Measurements from ENCODE around the gene LUZP1. TPM values are rescaled to one million over a fixed set of nuclear protein-coding genes. Genes with fewer than 3 reads are reported as not detected.
A peak's percentile ranks its signal among the peaks of the same experiment; 100 is the strongest.

Gene LUZP1
- total RNA-seq, 2 donors from 2014 or later: 31.9 to 35.4 TPM

DNA sequence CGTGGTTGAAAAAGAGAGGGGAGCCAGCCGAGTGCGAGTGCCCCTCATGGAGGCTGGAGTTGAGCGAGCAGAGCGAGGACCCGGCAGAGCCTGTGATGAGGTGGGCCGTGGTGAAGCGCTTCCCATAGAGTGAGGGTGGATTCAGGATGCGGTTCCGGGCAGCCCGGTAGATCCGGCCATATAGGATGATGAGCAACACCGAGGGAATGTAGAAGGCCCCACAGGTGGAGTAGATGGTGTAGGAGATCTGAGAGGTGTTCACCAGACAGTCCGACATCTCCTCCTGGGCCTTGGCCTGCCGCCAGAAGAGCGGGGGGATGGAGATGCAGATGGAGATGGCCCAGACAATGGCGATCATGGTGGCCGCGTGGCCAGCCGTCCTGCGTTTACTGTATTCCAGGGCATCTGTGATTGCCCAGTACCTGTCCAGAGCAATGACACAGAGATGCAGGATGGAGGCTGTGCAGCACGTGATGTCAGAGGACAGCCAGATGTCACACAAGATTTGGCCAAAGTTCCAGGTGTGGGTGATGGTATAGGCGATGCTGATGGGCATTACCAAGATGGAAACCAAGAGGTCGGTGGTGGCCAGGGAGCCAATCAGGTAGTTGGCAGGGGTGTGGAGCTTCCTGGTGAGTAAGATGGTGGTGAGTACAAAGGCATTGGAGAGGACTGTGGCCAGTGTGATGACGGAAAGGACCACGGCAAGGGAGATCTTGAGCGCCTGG, 24.9 kb upstream of the LUZP1 start:
- intact Hi-C loops (cut with DNase I): loop anchor here in 1 of 2 donors (5.0 kb wide), 1 partner anchor 1986 kb away; no protein-coding TSS in a partner anchor

DNA sequence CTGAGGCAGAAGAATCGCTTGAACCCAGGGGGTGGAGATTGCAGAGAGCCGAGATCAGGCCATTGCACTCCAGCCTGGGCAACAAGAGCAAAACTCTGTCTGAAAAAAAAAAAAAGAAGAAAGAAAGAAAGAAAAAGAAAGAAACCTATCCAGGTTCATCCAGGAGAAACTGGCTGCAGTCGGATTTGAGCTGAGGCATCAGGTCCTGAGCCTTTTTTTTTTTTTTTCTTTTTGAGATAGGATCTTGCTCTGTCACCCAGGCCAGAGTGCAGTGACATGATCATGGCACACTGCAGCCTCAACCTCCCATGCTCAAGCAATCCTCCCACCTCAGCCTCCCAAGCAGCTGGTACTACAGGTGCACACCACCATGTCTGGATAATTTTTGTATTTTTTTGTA, 22.5 kb upstream of the LUZP1 start:
- intact Hi-C loops (cut with DNase I): loop anchor here in 1 of 2 donors (5.0 kb wide), 1 partner anchor 1984 kb away; no protein-coding TSS in a partner anchor
- DNase-seq (ENCODE audit: low spot score): no peak

More for the DNA sequence above, 24.9 kb upstream of the LUZP1 start:
- DNase-seq (ENCODE audit: low spot score): no peak

DNA sequence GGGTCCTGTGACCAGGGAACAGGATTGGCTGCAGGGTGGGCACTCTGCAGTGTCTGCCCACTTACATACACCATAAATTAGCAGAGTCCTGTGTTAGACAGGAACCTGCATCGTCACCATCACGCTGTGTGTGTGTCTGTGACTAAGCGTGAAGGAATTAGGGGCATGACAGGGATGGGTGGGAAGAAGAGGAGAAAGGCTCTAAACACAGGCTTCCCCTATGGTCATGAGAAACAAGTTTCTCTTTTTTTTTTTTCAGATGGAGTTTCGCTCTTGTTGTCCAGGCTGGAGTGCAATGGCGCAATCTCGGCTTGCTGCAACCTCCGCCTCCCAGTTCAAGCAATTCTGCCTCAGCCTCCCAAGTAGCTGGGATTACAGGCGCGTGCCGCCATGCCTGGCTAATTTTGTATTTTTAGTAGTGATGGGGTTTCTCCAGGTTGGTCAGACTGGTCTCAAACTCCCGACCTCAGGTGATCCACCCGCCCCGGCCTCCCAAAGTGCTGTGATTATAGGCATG, 20.3 kb upstream of the LUZP1 start:
- DNase-seq (ENCODE audit: low spot score): peak; percentile 40
- intact Hi-C loops (cut with DNase I): loop anchor here (10.0 kb wide), 1 partner anchor 214 kb away; the partner anchor contains the start of gene LACTBL1 (in 2 of the 2)

DNA sequence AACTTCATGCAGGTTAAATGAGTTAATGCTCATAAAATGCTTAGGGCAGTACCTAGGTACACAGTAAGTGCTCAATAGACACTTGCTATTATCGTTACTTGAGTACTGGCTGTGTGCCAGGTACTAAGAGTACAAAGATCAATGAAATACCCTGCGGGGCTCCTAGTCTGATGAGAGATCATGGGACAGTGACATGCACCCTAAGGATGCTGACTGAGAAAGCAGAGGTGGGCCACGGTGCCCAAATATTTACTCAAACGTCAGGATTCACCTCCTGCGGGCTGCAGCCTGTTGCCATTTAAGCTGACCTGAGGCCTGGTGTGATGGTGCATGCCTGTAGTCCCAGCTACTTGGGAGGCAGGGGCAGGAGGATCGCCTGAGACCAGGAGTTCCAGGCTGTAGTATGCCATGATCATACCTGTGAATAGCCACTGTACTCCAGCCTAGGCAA, 19.8 kb upstream of the LUZP1 start:
- intact Hi-C loops (cut with DNase I): loop anchor here (10.0 kb wide), 1 partner anchor 214 kb away; the partner anchor contains the start of gene LACTBL1 (in 2 of the 2)
- no peak for DNase-seq (ENCODE audit: low spot score)

DNA sequence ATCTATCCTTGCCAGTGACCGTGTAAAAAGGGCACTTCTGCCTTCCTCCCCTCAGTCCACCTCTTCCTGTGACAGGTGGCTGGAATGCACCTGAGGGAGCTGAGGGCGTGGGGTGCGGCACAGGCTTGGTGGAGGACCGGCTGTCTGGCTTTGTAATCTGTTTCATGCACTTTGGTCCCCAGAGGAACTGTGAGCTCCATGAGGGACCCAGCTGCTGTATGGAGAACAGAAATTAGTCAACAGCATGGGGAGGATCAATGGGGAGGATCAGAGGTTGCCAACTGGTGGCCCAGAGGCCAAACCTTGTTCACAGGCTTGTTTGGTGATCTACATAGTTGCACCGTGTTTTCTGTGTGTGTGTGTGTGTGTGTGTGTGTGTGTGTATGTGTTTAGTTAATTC, 19.0 kb upstream of the LUZP1 start:
- intact Hi-C loops (cut with DNase I): loop anchor here (10.0 kb wide), 1 partner anchor 213 kb away; the partner anchor contains the start of gene LACTBL1 (in 2 of the 2)
- no peak for DNase-seq (ENCODE audit: low spot score)

DNA sequence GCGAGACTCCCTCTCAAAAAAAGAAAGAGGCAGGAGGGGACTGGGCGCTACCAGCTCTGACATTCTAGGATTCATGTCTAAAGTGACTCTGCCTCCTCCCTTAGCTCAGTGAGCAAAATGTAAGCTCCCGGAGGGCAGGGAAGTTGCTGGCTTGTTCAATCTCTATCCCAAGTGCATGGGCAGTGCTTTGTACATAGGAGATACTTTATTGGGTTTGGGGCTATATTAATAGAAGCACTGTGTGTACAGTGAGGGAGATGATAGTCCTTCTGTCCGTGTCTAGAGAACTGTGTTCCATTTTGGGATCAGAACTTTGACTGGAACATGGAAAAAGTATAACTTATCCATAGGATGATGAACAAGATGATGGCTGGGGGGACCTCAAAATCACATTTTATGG, 16.7 kb upstream of the LUZP1 start:
- intact Hi-C loops (cut with DNase I): loop anchor here (10.0 kb wide), 1 partner anchor 211 kb away; the partner anchor contains the start of gene LACTBL1 (in 2 of the 2)

DNA sequence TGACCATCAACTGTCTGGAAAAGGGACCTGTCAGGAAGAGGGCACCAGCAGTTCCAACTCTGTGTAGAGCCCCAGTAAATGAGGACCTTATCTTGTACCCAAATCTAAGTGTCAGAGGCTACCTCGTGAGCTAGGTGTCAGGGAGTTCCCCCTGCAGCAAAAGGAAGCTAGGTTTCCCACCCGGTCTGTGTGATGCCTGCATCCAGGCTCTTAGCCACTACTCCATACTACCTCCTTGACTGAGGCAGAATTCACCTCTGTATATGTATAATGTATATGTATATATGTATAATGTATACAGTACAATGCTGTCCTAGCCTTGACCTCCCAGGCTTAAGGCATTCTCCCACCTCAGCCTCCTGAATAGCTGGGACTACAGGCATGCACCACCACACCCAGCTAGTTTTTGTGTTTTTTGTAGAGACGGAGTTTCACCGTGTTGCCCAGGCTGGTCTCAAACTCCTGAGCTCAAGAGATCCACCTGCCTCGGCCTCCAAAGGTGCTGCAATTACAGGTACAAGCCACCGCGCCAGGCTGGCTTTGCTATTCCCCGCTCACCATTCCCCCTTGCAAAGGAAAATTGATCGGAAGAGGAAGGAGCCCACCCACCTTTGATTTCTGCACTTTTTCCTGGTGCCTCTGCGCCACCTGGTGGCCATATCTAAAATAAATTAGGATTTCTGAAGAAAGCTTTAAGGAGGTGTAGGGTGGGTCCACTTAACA, 15.7 kb upstream of the LUZP1 start:
- intact Hi-C loops (cut with DNase I): loop anchor here (5.0 to 10.0 kb wide), 2 partner anchors 82 to 210 kb away; partner anchors contain the start of gene LACTBL1 (in 2 of the 2)
- no peak for DNase-seq (ENCODE audit: low spot score)

More for the DNA sequence above, 16.7 kb upstream of the LUZP1 start:
- no peak for DNase-seq (ENCODE audit: low spot score)

DNA sequence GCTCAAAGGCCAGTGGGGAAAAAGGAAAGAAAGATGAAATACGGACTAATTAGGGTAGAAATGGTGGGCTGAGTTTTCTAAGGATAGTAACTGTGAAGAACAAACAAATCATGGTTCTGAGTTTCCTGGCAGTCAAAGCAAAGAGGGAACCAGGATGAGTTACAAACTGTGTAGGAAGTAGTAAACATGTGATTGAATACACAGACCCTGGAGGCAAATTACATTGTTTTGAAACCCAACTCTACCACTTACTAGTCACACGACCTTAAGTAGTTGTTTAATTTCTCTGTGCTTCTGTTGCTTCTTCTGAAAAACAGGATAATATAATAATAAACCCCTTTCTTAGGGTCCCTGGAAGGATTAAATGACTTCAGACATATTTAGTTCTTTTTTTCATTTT, 11.2 kb upstream of the LUZP1 start:
- intact Hi-C loops (cut with DNase I): loop anchor here (5.0 to 10.0 kb wide), 2 partner anchors 78 to 205 kb away; partner anchors contain the start of gene LACTBL1 (in 2 of the 2)
- no peak for DNase-seq (ENCODE audit: low spot score)

DNA sequence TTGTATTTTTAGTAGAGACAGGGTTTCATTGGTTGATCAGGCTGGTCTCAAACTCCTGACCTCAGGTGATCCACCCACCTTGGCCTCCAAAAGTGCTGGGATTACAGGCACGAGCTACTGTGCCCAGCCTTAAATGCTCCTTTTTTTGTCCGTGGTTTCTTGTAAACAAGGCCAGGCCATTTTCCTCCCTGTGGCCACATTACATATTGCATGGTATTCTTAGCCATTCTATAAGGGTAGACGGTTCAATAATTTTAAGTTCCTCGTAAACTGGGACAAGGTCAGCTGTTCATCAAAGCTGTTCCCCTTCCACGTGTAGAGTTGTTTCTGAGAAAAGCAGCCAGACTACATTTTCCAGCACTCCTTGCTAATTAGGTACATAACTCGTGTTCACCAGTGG, 10.3 kb upstream of the LUZP1 start:
- no peak for DNase-seq (ENCODE audit: low spot score)

DNA sequence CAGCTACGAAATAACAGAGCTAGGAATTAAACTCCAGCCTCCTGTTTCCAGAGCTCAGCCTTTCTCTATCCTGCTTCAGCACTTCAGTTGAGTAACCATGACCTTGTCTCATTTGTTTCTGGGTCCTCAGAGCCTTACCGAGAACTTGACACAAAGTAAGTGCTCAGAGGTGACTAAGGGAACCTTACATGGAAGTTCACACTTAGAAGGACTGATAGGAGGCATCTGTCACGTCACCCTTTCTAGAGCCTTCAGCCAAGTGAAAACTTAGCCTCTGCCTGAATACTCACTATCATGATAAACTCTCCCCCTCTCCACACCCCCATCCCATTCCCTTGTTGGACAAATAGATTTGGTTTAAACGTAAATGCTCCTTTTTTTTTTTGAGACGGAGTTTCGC, 9.8 kb upstream of the LUZP1 start:
- intact Hi-C loops (cut with DNase I): no loop called here

More for the DNA sequence above, 10.3 kb upstream of the LUZP1 start:
- intact Hi-C loops (cut with DNase I): no loop called here

DNA sequence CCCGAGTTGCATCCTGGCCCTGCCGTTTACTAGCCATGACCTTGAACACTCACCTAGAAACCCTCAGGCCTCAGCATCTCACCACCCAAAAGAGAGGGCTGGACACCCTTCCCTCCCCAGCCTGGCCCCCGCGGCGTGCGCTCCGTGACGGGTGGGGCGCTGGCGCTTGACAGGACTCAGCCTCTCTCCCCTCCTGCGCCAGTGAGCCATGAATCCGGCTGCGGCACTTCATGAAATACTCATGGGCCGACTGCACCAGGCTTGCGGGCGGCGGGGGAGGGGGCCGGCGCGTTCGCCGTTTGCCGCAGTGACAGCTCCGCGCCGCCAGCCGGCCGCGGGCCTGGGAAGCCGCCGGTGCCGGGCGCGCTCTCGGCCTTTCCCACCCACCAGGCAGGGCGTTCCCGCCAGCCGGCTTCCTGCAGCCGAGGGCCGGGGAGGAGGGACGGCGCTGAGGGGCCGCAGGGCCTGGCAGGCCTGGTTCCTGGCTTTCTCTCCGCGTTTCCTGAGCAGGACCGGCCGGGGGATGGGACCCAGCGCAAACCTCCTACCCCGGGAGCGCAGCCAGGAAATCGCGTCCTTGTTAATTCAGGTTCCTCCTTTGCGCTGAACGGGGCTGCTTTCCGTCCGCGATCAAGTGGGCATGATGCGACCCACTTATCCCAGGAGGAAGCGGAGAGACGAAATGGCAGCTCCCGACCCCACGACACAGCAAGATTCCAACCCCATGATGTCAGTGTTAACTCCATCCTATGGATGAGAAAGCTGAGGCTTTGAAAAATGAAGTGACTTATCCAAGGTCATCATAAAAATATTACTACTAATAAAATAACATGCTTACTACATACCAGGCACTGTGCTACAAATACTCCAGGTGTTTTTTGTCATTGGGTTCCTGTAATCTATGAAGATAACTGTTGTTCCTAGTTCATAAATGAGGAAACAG, 9.1 kb upstream of the LUZP1 start:
- DNase-seq (ENCODE audit: low spot score): peak; percentile 94
- intact Hi-C loops (cut with DNase I): no loop called here

More for the DNA sequence above, 9.8 kb upstream of the LUZP1 start:
- no peak for DNase-seq (ENCODE audit: low spot score)

DNA sequence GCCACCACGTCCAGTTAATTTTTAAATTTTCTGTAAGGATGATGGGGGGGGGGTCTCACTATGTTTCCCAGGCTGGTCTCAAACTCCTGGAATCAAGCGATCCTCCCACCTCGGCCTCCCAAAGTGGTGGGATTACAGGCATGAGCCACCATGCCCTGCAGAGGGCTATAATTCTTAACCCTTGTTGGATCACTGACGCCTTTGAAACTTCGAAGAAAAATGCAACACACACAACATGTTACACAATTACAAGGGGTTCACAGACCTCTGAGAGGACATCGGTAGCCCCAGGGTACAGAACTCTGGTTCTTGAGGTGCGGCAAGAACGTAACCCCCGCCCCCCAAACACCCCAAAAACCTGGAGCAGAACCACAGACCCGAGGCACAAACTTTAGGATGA, 8.4 kb upstream of the LUZP1 start:
- DNase-seq (ENCODE audit: low spot score): no peak
- intact Hi-C loops (cut with DNase I): no loop called here

DNA sequence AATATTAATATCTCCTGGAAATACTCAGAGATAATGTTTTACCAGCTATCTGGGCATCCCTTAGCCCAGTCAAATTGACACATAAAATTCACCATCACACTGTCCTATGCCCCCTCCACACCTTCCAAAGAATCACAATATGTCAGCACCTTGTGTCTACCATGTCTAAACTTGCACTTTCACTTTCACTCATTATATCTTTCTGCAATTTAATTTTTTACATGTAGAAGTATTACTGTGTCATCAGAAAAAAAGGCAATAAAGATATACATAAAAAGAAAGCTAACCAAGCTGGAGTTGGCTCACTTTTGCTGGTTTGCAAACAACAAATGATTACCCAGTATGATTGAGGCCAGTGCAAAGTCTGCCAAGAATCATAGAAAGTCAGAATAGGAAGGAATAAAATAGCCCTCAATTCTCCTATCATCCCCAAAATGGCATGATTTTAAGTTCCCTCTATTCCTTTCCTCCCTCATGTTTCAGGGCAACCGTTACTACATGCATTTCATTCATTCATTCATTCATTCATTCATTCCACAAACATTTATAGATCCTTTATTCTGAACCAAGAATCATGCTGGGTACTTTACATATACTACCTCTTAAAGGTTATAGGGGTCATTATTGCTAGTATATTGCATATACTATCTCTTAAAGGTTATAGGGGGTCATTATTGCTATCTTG, 5.9 kb upstream of the LUZP1 start:
- DNase-seq (ENCODE audit: low spot score): no peak
- intact Hi-C loops (cut with DNase I): no loop called here

DNA sequence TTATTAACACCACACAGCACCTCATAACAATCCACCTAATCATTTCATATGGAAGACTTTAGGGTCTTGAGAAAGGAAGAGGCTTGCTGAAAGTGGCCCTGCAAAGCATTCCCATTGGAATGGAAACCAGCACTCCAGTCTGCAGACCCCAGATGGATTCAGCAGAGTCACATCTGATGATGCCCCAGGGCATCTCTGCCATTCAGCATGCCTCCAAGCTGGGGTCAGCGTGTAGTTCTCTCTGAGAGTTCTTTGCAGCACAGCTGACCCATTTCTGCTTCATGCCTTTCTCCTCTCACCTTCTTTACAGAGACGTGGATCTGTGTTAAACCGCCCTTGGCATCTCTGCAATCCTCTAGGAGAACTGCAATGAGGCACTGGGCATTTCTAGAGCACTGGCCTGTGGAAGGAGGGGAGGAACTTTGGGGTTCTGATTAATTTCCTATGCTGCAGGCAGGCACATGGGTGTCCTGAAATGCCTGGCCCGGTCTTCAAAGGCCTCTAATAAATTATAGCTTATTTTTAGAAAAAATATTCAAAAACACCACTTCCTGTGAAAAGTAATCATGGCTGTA, 2.6 kb upstream of the LUZP1 start:
- intact Hi-C loops (cut with DNase I): no loop called here
- DNase-seq (ENCODE audit: low spot score): no peak

DNA sequence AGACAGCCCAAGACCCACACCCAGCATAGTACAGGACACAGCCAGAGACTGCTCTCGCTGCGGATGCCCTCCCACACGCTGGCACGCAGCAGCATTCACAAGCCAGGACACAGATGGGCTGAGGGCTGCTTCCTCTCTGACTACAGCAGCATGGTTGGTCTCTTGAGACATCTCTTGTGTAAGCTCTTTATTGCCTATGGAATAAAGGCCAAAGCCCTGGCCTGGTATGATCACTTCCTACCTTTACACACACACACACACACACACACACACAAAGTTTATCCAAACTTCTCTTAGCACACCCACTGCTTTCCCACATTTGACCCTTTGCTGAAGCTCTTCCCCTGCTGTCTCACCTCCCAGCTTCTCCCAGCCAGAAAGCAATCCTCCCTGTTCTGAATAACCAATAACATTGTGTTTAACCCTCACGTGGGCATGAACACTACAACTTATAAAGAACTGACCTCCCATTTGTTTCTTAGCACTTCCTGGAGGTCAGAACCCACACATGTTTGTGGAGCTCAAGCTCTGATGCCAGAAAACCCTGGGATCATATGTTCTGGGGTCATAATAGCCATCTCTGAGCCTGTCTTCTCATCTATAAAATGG, 1.2 kb upstream of the LUZP1 start:
- intact Hi-C loops (cut with DNase I): no loop called here
- peak; percentile 89 for DNase-seq (ENCODE audit: low spot score)

DNA sequence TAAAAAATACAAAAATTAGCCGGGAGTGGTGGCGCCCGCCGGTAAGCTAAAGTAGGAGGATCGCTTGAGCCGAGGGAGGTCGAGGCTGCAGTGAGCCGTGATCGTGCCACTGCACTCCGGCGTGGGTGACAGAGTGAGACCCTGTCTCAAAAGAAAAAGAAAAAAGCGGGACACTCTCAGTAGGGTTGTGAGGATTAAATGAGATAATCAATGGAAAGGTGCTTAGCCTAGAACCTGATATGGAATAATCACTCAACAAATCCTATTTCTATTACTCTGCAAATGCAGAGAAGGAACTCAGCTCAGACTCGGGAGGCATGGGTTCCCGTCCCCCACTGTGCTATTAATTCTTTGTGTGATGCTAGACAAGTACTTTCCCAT, 529 bp upstream of the LUZP1 start:
- intact Hi-C loops (cut with DNase I): no loop called here
- DNase-seq (ENCODE audit: low spot score): no peak

DNA sequence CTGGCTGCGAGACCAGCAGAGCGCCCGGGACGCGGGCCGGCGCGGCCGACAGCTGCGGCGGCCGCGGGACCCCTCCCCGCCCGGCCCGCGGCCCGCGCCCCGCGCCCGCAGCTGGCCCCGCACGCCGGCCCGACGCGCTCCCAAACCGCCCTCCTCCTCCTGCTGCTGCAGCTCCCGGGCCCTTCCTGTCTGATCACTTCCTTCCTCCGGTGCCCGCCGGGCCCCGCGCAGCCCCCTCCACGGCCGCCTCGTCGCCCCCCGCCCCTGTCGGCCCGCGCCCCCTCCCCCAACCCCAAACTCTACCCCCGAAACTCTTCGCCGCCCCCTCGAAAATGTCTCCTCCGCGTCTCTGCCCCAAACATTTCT, 594 bp downstream of the LUZP1 start:
- DNase-seq (ENCODE audit: low spot score): no peak
- intact Hi-C loops (cut with DNase I): no loop called here
